ENCODE results near the gene SNAP25.

SNAP25 gene

DNA sequence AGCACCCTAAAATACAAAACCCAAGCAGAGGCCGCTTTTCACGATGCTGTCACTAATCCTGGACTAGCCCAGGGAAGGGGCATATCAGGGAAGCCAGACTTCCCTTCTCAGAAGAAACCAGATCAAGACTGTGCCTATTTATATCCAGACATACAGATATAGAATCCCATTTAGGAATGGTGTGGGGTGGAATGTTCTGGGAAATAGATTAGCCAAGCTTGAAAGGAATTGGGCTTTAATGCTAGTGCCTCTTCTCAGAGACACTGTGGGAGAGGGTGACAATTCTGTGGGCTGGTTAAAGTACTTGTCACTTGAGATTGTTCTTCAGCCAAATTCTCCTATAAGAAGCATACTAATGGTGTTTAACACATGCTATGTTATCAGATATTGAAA, 45.5 kb downstream of the SNAP25 start:
- no peak for DNase-seq

DNA sequence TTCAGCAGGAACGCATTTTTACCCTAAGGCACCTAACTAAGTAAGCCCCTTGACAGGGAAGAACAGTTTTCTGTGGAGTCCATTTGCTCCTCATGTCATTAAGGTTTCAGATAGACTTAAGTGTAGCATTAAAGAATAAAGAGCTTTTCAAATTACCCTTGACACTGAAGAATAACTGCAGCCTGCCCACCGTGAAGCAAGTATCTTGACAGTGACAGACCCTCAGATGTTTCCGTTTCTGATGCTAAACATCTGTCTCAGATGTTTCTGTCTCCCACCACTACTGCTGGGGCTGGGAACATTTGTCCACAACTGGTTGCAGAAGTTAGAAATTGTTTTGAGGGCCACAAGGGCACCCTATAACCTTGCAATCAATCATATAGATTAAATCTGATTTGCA, 50.0 kb downstream of the SNAP25 start:
- DNase-seq: no peak

DNA sequence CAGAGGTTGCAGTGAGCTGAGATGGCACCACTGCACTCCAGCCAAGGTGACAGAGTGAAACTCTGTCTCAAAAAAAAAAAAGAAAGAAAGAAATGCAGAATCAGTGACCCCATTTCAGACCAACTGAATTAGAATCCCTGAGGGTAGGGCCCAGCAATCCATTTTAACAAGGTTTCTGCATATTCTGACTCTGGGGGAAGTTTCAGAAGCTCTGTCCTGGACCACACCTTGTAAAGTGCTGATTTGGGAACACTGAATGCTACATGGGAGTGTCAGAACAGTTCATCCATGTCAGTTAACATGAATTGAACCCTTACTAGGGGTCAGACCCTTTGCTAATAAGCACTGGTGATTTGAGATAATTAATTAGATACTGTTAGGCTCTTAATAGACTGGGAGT, 52.0 kb downstream of the SNAP25 start:
- DNase-seq: no peak

DNA sequence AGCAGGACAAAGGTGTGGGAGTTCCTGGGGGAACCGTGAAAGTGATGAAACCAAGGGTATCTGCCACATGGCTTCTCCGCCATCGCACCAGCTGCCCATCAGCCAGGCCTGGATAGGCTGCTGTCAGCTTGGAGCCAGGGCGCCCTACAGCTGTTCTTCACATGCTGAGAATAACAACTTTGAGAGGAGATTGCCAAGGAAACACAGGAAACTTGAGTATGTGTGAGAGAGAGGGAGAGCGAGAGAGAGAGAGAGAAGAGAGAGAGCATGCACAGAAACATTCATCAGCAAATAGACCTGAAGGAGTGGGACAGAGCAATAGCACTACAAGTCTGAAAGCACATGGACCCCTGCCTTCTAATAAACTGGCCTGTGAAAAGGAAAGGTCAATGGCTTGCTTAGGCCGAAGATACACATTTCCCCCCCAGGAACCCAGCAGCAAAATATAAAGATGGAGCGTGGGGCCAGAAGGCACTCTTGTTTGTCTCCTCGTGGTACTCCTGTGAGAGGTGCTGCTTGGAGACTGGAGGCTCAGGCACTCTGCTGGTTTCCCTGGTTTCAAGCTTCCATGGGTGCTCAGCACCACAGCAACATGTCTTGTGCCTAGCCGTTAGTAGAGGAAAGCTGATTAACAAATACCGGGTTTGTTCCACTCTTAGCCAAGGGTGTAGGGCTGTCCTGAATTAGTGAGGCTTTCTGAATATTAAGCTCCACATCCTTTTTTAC, 53.0 kb downstream of the SNAP25 start:
- DNase-seq: no peak

DNA sequence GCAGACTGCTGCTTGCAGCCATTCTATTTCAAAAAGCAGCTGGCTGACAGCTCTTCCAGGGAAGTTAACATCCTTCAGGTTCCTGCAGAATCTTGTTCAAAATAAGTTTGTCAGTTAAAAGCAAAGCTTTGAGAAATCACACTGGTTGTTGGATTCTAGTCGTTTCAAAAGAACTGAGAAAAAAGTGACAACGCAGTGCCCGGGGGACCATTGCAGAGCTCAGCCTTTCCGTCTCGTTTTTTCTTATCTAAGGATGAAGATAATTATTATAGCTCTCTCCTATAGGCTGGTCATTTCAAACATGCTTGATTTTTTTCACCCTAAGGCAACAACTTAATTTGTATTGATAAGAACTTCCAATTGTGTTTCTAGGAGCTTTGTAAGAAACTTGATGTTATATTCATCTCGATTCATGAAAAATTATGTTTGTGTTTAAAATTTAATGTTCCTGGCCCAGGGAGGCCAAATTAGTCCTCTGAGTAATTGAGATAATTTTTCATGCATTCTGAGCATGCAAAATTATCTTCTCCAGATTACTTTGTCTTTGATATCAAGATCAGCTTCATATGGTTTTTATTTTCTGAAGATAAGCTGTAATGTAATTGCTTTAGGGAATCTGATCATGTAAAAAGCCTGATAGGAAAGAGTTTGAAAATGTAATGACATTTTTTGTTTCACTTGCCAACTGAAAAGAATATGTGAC, 58.4 kb downstream of the SNAP25 start:
- DNase-seq: no peak

DNA sequence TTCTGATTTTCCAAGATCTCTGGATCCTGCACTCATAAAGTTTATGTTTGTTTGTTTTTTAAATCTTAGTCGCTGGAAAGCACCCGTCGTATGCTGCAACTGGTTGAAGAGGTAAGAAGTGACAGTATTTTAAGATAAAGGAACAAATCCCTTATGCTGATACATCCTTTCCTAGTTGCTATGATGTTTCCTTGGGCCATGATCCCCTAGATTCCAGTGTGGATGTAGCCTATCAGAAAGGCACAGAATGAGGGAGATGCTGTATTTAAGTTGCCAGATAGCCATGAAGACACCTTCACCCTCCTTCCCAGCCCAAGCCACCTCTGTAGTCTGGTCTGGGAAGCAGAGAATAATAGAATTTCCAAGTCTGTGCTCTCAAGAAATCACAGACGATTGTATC, 59.0 kb downstream of the SNAP25 start:
- no peak for DNase-seq

DNA sequence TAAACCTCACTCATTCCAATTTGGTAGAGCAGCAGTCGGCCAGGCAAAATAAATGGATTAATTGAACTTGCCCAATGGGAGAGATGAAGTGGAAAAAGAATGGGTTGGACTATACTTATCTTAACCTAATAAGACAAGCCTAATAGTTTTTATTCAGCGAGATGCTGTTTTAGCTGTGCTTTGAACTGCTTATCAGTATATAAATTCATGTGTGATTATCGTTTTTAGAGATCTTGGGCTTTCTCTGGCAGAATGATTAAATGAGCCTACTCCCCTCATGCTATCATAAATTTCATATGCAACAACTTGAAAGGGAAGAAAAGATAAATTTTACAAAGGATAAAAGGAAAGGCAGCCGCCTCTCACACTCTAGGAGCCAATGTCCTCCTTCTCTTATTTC, 59.8 kb downstream of the SNAP25 start:
- no peak for DNase-seq

DNA sequence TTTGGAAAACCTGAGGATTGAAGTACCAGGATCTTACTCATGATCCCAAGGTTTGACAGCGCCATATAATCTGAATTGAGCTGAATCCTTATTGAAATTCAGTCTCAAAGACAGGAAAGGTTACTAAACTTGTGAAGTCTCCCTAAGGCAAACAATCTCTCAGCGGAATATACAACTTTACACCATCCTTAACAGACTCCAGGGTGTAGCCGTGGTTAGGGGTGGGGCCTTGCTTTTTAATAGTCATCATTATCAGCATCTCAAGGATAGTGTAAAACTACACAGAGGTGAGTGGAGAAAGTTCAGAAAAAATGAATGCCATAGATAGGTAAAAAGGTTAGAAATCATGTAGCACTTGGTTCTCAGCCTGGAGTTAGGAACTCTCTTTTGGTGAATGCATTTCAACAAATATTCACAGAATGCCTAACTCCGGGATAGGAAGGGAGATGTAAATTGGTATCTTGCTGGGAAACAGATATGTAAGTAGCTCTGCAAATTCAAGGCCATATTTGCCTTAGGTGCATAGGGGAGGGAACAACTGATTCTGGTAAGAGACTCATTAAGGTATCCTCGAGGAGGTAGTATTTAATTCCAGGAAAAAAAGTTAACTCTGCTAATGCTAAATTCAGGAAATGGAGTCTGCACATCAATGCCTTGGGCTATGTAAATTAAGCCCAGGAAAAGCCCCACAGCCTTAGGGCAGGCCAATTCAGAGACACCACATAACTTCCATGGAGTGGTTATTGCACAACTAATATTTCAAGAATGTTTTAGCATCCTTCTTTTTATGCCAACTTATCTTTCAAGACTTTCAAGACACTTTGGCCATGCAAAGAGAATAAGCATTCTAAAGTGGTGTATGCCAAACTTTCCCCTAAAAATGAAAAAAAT, 61.6 kb downstream of the SNAP25 start:
- no peak for DNase-seq

DNA sequence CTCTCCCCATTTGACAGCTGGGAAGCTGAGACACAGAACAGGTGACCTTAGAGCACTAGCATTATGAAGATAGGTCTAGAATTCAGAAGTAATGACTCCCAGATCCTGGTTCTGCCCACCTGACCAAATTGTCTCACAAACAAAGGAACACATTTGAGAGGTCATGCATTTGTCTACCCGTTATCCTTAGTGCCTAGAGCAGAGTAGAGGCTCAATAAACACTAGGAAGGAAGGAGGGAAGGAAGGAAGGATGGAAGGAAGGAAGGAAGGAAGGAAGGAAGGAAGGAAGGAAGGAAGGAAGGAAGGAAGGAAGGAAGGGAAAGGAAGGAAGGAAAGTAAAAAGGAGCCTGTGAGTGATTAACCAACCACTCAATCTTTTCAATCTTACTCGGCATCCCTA, 63.3 kb downstream of the SNAP25 start:
- no peak for DNase-seq

DNA sequence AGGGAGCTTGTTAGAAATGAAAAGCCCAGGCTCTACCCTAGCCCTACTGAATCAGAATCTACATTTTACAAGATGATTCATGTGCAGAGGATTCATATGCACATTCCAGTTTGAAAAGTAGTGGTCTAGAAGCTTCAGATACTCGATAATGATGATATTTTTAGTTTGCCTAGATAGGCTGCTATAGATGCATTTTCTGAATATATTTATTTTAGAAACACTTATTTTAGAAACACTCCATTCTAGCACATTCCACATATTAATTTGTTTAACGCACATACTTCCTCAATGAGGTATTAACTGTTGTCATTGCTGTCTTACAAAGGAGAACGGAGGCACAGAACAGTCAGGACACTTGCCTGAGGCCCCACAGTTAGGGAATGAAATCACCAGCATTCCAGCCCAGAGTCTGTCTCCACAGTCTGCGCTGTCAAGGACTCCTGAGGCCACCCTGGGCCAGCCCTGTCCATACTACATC, 64.4 kb downstream of the SNAP25 start:
- DNase-seq: no peak

DNA sequence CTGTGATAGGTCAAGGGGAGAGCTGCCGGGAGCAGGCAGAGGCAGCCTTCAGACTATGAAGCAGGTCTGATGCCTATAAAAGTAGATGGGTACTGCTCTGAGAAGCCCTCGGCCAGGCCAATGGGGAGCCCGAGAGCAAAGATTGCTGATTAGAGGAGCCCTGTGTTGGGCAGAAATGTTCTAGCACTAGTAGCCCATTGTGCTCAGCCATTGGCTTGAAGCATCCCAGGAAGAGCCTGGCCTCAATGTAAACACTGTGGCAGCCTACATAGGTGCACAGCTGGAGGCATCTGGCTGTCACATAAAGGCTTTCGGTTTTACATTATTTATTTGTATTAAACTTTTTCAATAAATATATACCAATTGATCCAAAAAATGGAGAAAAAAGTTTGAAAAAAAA, 67.7 kb downstream of the SNAP25 start:
- DNase-seq: no peak

DNA sequence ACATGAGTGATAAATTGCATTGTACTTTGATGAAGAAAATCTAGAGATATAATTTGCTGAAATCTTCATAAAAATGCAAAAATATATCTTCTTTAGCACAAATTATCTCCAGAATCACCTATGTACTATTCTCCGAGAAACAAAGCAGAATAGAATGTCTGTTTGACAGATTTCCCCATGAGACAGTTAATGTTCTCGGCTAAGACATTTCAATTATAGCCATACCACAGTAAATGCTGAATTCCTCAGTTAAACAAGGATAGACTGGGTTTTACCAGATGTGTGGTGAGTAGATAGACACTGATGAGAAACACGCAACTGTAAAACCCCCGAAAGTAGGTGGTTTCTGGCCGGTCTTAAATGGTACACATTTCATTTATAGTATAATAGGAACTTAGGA, 69.8 kb downstream of the SNAP25 start:
- no peak for DNase-seq

DNA sequence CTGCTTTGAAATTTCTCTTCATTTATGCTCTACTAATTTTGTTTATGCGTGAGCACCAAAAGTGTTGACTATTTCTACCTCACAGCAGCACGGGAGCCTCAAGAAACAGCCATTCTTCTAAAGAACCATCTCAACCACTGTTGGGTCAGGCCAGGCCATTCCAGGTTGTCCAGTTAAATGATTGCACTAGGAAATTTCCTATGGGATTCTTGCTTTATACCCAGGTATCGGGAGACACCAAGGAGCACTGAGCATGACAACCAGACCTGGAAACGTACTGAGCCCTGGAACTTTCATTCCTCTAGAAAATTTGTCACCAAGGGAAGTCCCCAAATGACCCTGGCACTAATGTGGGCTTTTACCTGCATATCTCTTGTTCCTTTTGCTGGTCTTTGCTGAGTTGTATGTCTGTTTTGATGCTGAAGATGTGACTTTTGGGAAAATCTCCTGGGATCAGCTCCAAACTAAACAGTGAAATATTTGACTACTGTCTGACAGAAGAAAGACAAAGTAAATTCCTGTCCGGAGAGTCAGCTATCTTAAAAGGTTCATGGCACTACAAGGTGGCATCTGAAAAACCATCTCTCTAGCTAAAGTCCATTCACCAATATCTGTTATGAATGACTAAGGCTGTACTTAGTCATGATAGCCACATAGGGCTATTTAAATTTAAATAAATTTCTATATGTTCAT, 70.5 kb downstream of the SNAP25 start:
- no peak for DNase-seq

DNA sequence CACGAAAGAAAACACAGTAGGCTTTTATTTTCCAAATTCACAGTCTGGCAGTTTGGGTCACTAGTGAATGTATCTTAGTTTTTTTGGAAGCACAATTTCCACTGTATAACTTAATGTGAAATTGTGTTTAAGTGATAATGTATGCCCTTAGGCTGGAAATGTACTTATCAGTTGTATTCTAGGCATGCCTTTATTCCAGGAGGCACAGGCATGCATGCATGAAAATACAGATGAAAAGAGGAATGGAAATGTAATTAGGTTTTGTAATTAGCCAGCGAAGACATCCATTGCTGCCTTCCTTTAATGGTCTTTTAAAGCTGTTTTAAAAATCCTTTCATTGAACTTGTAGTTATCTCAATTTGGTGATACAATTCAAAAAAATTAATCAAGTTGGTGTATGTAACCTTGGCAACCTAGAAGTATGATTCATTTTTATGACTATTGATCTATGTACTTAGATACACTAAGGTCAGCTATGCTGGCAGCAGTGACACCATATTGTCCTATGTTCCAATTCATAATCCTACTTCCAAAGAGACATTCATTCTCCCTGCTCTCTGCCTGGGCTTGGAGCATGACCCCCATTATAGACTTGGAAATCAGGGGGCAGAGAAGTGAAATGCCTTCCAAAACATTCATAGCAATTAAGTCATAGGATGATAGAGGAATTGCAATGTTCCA, 73.1 kb downstream of the SNAP25 start:
- no peak for DNase-seq

DNA sequence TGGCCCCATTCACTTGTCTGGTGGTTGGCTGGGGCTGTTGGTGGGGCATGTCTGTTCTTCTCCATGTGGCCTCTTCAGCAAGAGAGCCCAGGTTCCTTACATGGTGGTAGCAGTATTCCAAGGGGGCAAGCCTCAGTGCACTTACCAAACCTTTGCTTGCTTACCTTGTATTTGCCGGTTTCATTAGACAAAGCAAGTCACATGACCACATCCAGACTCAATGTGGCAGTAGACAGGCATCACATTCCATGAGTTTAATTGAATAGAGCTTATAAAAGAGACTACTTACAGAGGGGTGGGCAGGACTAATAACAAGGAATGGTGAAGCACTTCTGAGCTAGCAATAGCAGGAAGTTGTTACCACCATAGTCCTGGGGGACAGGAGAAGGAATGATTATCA, 78.6 kb downstream of the SNAP25 start:
- DNase-seq: no peak

DNA sequence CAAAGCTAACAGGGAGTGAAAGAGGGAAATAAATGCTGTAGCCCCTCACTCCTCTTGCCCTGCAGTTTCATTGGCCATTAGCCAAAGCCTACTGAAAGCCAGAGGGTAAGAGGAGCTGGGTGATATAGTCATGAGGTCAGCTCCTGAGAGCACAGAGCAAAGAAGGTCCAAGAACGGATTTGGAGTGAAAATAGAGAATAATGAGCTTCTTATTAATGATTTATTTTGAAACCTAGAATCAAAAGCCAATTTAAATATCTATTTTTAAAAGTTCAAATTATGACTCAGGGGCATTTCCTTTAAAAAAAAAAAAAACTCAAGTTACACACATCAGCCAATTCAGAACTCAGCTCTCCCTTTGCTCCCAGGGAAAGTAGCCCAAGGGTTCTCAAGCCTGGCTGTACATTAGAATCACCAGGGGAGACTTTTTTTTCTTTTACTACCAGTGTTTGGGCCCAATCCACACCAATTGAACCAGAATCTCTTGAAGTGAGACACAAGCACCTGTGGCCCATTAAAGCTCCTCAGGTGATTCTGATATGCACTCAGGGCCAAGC, 79.1 kb downstream of the SNAP25 start:
- DNase-seq: no peak

DNA sequence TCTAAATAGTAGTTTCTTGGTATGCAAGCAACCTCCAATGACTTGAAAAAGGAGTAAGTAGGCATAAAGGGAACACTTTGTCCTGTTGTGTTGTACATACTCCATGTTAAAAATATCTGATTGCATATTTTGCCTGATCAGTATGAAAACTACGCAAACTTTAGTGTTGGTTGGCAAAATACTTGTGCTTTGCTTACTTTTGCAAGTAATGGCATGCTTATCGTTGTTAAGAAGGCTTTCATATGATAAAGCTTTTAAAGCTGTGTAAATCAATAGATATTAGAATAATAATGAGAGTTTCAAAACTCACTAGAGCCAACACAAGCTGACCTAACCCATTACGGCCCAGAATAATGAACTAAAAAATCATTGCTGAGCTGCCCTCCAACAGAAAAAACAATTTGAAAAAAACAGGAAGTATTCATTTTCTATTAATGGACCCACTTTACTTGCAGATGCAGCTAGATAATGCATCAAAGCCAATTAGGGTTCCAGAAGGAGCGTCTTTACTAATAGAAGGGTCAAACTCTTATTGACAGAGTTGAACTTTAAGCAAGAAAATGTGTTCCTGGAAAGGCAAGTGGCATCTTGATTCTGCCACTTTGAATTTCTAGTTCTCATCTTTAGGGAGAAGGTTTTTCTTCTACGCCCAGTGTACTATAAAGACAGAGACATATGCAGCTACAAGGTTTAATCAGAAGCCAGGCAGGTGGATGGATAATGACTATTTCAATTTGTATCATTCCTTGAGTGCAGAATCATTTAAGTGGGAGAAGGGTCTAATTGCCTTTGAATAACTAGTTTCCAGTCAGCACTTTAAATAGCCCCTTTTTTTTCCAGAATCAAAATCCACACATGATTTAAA, 82.2 kb downstream of the SNAP25 start:
- no peak for DNase-seq

DNA sequence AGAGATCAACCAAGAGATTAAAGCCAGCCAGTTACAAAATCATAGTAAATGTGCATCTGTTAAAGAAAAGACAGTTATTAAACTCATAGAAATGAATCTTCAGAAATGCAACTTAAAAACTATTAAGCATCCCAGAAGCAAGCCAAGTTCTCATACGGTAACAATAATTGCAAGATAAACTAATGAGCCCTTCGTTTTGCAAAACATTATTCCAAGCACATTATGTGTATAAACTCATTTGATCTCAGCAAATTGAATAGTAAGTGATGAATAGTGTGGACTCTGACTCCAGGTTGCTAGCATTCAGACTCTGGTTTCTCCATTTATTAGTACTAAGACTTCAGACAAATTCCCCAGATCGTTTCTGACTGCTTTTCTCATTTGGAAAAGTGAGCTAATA, 85.2 kb downstream of the SNAP25 start:
- DNase-seq: no peak

DNA sequence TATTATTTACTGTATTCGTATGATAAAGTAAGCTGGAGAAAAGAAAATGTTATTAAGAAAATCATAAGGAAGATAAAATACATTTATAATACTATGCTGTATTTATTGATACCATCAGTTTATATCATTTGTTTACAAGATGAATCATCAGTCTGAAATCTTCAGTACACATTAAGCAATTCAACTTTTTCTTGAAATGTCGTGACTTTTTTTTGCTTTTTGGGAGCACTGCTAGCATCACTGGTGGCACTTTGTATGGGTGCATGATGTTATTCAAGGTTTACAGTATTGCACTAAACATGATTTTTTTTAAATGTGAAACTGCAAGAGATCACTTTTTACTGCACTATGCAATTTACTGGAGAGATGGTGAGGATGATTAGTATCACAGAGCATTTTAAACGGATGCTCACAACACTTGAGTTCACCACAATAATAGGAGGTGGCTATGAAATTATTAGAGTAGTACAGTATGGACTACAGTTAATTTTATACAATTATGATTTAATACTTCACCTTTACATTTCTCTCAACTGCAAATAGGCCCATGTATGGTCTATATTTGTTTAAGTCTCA, 85.9 kb downstream of the SNAP25 start:
- no peak for DNase-seq
